Activated naive CD4-positive, alpha-beta T cell treated with anti-CD3 and anti-CD28 coated beads, Interleukin-2, amount 50 U/mL, for 16 hours (primary cell): Measurements from ENCODE around the gene OR6C75.
"Not testable (repeated sequence)": the region's sequence is repeated elsewhere in the genome, so short reads cannot be mapped to it uniquely, and the experiment has no call there.

Experiments used
- DNase-seq: peaks from one replicate; pipeline ENCODE4 v3.0.0-alpha.2; 2020

OR6C75 gene

GRCh38 chr12:55362675-55363074, at the start of gene OR6C75:
Gene OR6C75 (plus strand): TSS chr12:55362975. CDS start chr12:55365111, 2,136 bp downstream.
- no peak for DNase-seq

GRCh38 chr12:55314043-55314442, 48.7 kb upstream of the OR6C75 start, which contains the start of gene OR6C1:
Gene OR6C1 (plus strand): TSS chr12:55314343. CDS start chr12:55320600, 6,257 bp downstream.
- DNase-seq: no peak

- DNase-seq: no peak
These were observed 42.6 kb upstream of the OR6C75 start for GRCh38 chr12:55320201-55320600.

- not testable (repeated sequence) for DNase-seq
These were observed 37.0 kb upstream of the OR6C75 start for GRCh38 chr12:55325801-55326200.

- DNase-seq: no peak
These were observed 32.3 kb upstream of the OR6C75 start, which contains the start of gene OR6C3 for GRCh38 chr12:55330446-55330845. Gene OR6C3 (plus strand): TSS chr12:55330746. CDS start chr12:55331701, 955 bp downstream.

- DNase-seq: no peak
These were observed 26.8 kb upstream of the OR6C75 start for GRCh38 chr12:55336002-55336401.

GRCh38 chr12:55355338-55355737, 7.4 kb upstream of the OR6C75 start:
- DNase-seq: not testable (repeated sequence)

- DNase-seq: no peak
These were observed 2.3 kb downstream of the OR6C75 start for GRCh38 chr12:55365086-55365485.

- DNase-seq: no peak
These were observed 9.7 kb downstream of the OR6C75 start for GRCh38 chr12:55372521-55372920.

GRCh38 chr12:55385891-55386290, 23.1 kb downstream of the OR6C75 start:
- no peak for DNase-seq

- no peak for DNase-seq
These were observed 29.4 kb downstream of the OR6C75 start for GRCh38 chr12:55392032-55392795.

- DNase-seq: no peak
These were observed 33.6 kb downstream of the OR6C75 start for GRCh38 chr12:55396326-55396725.

GRCh38 chr12:55400229-55400628, 37.5 kb downstream of the OR6C75 start, which contains the start of gene OR6C65:
Gene OR6C65 (plus strand): TSS chr12:55400529. CDS start chr12:55400529, 0 bp downstream.
- DNase-seq: no peak

GRCh38 chr12:55407866-55408265, 45.1 kb downstream of the OR6C75 start:
- DNase-seq: no peak

- DNase-seq: not testable (repeated sequence)
These were observed 46.4 kb downstream of the OR6C75 start for GRCh38 chr12:55409133-55409532.

- DNase-seq: not testable (repeated sequence)
These were observed 49.4 kb downstream of the OR6C75 start for GRCh38 chr12:55412138-55412537.

- DNase-seq: not testable (repeated sequence)
These were observed 51.0 kb downstream of the OR6C75 start for GRCh38 chr12:55413498-55414388.

GRCh38 chr12:55414396-55414823, 51.6 kb downstream of the OR6C75 start:
- not testable (repeated sequence) for DNase-seq

GRCh38 chr12:55414889-55415288, 52.1 kb downstream of the OR6C75 start:
- DNase-seq: not testable (repeated sequence)

GRCh38 chr12:55416961-55417360, 54.2 kb downstream of the OR6C75 start:
- no peak for DNase-seq
